HG03108 (cell line): ENCODE results near the gene TMEM33.

Experiments used
- ATAC-seq: cut with Tn5 transposase; IDR thresholded peaks from one replicate; pipeline ENCODE4 v1.9.1; 2021; ENCODE audit warnings: moderate library complexity; ENCODE audit not compliant: unreplicated experiment

The TMEM33 gene

DNA sequence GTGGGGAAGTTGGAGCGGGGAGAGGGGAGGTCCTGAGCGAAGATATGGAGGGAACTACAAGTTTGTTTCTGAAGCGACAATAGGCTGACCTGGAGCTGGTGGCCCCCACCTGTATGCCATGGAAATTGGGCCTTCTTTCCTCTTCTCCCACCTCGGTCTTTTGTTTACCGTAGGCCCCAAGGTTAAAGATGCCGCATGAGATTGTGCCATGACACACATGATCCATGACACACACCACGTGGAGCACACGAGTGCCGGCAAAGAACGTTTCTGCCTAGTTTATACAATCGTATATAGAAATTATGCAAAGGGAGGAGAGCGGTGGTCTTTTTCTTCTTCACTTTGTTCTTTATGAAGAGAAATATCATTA is 408 bp downstream of the TMEM33 start:
- ATAC-seq: peak; percentile 12

DNA sequence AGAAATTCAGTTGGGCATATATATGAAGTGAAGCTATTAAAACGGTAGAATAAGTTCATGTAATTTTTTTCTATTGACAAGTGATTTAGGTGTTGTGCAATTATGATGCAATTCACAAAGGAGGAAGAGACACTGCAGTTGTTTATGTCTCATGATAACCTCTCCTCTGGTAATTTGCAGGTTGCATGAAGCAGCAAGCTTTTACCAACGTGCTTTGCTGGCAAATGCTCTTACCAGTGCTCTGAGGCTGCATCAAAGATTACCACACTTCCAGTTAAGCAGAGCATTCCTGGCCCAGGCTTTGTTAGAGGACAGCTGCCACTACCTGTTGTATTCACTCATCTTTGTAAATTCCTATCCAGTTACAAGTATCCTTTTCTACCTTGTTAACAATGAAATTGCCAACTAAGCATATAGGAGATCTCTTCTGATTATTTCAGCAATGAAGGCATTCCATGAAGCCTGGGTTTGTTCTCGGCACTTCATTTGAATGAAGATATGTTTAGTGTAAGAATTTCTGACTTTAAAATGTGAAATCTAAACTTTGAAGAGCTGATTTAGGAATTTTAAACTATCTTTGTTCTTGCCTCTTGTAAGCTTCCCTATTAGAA is 3.9 kb downstream of the TMEM33 start:
- no peak for ATAC-seq

DNA sequence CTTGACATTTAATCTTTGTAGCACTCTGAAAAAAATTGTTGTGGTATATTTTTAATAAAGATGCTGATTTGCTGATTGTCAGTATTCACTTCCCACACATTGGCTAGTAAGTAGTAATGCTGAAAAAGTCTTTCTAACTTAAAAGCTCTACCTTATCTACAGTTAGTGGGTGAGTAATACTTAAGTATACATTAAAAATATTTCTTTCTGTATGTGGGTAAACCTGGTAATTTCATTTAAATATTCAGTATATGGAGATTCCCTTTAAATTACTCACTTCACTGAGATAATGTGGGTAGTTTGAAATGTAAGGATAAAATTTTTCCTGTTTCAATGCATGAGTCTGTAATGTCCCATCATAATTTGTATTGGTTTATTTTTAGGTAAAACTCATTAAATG is 5.6 kb downstream of the TMEM33 start:
- ATAC-seq: no peak

DNA sequence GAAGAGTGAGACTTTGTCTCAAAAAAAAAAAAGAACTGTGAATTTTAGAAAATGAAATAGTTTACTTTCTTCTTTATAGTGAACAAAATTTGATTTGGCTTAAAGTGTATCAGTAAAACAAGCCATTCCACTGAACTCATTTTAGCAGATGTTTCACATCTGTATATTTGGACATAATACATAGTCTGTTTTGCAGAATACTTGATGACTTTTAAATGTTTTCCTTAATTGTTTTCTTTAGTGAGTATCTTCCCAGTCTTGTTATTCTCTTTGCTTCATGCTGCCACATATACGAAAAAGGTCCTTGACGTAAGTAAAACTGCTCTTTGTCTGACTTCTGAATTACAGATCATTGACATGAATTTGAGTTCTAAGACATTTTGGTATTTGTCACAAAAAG is 8.3 kb downstream of the TMEM33 start:
- no peak for ATAC-seq

DNA sequence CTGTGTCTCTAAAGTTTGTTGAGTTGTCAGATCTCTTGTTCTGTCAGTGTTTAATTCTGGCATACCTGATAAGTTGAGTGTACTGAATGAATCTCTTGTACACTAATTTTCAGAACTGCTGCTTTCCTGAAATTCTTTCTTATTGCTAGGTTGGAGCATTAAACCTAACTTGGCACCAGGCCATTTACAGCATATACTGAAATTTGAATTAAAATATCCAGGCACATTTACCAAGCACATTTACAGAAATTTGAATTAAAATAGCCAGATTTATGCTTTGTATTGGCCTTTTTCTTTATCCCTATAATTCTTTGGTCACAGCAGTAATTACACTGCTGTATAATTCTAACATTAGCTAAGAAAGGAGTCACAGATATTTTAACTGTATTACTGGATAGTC is 8.9 kb downstream of the TMEM33 start:
- ATAC-seq: no peak

DNA sequence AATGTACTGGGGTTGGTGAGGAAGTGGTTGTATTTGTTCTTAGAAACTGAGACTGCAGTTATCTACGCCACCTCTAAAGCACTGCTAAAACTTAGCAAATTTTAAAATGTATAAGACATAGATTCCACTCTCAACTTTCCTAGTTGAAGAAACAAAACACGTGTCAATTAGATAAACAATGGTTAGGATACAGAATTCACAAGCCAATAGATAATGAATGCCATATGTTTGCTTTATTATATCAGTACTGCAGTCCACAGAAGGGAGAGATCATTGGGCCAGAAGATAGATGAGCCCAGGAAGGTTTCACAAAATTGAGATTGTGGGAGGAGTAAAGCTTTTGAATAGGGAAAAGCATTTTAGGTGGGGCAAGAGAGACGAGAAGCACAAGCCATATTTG is 14.3 kb downstream of the TMEM33 start:
- ATAC-seq: no peak

DNA sequence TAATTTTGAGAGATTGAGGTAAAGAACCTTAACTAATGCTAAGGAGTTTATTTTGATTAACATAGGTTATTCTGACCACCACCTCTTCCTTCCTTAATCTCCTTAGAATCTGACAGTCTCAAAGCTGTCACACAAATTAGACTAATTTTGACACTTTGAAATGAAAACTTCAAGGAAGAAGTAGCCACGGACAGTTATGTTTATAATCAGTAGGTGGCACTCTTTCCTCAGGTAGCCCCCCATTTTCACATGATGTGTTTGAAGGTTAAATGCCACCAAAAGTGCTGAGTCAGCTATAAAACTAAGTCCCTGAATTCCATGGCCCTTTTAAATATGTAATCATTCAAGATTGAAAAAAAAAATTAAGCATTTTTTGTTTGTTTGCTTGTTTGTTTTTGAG is 22.4 kb downstream of the TMEM33 start:
- ATAC-seq: no peak

DNA sequence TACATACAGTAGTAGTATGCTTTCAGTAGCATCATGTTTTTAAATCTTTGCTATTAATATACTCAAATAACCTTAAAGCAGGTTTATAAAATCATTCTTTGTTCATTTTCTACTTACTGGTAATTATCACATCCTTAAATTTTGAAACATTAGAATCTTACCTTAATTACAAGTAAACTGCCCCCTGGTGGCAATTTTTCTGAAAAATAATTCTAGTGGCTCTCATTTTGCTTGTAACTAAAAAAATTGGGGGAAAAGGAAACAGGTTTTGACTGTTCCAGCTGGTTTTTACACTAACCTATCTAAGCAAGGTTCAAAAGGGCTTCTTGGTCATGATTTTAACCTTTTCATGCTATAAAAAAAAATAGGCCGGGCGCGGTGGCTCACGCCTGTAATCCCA is 27.9 kb downstream of the TMEM33 start:
- no peak for ATAC-seq

DNA sequence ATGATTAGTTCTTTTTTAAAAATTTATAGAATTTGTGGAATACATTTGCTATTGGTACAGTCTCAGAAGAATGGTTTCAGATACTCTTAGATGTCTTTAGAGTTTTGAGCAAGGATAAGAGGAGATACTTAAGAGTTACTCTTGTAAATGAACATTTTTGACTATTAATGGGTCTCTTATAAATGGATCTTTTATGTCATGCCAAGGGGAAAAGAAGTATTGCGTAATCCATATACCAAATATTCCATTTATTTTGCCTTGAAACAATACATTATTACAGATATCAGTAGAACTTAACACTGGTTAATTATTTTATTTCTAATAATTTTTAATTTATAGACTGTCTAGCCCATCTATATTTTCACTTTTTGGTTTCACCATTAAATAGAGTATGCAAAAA is 29.2 kb downstream of the TMEM33 start:
- ATAC-seq: no peak

DNA sequence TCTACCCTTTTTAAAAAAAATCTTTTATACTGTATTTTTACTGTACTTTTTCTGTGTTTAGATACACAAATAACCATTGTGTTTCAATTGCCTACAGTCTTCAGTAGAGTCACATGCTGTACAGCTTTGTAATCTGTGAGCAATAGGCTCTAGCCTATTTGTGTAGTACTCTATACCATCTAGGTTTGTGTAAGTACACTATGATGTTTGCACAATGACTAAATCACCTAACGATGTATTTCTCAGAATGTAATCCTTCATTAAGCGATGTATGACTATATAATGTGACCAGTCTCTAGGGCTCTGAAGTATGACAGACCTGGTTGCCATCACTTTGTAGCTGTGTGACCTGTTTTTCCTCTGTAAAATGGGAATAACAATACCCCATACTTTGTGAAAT is 32.2 kb downstream of the TMEM33 start:
- ATAC-seq: no peak

DNA sequence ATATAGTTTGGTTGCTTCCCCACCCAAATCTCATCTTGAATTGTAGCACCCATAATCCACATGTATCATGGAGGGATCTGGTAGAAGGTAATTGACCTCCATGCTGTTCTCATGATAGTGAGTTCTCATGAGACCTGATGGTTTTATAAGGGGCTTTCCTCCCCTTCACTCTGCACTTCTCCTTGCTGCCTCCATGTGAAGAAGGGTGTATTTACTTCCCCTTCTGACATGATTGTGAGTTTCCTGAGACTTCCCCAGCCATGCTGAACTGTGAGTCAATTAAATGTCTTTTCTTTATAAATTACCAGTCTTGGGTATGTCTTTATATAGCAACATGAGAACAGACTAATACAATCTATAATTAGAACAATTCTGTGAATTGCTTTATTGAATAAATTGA is 34.4 kb downstream of the TMEM33 start:
- ATAC-seq: no peak

DNA sequence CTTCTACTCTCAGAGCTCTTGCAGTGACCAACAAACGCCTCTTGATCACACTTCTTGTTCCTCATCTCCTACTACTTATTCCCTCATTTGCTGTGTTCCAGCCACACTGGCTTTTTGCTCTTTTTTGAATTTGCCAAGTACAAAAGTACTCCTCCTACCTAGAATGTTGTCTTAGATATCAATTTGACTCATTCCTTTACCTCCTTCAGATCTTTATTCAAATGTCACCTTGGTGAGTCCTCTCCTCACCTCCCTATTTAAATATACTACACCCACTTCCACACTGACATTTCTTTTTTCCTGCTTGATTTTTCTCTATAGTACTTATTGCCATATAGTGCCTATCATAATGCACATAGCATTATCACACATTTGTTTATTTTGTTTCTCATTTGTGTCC is 40.1 kb downstream of the TMEM33 start:
- ATAC-seq: no peak

DNA sequence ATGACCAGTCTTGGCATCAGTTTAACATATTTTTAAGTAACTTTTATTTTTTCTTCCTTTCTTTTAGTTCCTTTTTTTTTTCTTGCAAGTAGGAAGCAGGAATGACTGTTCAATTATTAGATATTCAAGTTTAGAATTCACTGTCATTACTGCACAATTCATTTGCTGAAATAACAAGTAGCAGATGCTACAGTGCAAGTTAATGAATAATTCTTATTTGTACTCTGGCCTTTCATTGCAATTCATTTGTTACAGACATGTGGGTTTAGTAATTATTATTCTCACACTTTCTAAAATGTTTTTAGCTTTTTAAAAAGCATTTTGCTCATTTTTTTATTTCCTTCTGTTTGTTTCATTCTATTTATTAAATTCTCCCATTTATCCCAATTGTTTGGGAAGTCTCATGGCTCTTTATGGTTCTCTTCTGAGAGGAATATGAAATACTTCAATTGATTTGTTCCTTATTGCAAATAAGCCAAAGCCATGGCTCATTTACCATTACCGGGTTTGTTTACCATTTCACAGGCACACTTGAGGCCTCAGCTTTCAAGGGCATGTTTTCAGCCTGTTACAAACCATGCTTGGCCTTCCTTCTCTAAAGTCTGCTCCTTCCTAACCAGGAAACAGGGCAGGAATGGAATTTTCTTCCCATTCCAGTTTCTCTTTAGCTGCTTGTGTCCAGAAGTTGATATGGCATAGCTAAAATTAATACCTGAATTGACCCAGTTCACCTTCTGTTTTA is 41.7 kb downstream of the TMEM33 start:
- no peak for ATAC-seq

DNA sequence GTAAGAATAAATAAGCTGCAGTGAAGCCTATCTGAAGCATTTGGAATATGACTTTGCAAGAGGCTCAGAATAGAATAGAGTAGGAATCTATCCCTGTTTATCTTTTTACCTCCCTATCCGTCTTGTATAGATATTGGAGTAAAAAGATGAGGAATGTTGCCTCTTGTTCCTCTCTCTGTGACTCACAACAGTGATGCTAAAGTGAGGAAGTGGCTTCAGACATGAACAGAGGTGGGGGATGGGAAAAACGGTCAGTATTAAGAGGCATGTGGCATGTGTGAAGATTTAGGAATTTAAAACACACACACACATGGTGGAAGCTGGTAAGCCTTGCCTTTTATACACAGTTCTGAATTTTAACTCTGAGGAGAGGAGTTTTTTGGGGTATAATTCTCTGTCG is 42.5 kb downstream of the TMEM33 start:
- no peak for ATAC-seq

DNA sequence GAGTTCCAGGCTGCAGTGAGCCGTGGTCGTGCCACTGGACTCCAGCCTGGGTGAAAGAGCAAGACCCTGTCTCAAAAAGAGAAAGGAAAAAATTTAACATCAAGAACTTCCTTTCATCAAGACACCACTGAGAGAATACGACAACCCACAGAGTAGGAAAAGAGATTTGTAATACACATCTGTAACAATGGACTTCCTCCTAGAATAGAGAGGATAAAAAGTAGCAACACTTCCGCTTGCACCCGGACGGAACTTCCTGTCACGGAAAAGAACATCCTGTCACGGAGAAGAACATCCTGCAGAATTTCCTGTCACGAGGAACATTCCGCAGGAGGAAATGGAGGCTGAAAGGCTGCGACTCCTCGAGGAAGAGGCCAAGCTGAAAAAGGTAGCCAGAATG is 46.2 kb downstream of the TMEM33 start, which contains the start of gene DCAF4L1:
DCAF4L1 (plus strand) TSS at position 301 of the 400 bp plus-strand sequence; CDS start at position 338, 37 bp downstream.
- ATAC-seq: no peak

DNA sequence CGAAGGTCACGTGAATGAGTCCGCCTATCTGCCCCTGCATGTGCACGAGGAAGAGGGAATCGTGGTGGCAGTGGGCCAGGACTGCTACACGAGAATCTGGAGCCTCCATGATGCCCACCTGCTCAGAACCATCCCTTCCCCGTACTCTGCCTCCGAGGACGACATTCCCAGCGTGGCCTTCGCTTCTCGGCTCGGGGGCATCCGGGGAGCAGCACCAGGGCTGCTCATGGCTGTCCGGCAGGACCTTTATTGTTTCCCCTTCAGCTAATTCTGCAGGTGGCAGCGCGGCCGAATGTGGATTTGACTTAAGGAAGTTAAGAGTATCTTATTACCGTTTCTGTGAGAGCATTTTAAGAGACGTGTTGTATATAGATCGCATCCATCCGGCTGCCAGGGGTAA is 47.5 kb downstream of the TMEM33 start:
- no peak for ATAC-seq

DNA sequence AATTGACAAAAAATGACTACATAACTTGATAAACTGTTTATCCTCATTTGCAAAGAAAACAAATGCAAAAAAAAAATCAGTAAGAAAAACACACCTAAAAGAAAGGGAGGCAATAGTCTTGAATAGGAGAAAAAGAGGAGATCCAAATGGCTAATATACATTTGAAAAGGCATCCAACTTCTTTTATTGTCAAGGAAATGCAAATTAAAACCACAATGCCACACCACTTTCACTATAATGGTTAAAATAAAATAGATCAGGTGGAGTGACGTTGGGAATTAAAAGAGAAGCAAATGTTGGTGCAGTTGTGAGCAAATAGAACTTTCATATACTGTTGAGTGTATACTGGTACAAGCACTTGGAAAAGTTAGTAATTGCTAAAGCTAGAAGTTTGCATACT is 49.9 kb downstream of the TMEM33 start:
- no peak for ATAC-seq

DNA sequence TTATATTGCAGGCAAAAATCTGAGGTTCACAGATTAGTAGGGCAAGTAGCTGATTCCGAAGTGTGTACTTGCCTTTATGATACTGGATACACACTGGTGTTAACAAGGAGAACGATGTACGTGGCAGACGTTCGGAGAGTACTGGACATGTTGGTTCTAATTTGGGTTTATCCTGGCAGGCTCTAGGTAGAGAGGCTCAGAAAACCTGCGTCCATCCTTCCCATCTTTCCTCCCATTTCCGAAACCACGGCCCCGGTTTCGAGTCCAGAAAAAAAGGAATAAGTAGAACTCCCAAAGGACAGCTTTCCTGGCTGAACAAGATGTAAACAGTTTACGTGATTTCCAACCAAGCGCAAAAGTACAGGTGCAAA is 54.8 kb downstream of the TMEM33 start:
- peak; percentile 6 for ATAC-seq

DNA sequence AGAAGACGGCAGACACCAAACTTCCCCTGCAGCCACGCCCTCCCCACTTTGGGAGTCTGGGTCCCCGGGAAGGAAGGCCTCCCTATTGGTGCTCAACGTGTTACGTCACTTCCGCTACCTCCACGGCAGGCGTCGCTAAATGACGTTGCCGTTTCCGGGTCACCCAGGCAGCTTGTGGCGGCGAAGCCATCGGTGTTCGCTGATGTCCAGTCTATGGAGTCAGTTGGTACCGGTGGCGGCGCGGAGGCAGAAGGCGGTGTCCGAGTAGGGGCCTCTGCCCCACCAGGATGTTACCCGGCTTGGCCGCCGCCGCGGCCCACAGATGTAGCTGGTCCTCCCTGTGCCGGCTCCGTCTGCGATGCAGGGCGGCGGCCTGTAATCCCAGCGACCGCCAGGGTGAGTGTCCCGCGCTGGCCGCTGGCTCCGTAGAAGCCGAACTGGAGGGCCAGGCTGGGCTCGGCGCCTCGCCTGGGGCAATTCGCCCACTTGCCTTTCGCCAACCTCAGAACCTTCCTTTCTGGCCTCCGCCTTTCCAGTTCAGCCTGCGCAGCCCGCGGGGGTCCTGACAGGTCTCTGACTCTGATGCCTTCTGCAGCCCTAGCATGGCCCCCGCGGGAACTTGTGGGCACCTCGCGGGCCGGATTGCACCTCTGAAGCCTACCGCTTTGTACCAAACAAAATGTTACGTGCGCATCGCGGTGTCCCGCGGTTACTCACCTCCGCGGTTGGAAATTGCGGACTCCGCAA is 55.3 kb downstream of the TMEM33 start, which contains the start of gene SLC30A9:
SLC30A9 (plus strand) TSS at position 166 of the 747 bp plus-strand sequence; CDS start at position 288, 122 bp downstream.
- peak; percentile 99 for ATAC-seq

DNA sequence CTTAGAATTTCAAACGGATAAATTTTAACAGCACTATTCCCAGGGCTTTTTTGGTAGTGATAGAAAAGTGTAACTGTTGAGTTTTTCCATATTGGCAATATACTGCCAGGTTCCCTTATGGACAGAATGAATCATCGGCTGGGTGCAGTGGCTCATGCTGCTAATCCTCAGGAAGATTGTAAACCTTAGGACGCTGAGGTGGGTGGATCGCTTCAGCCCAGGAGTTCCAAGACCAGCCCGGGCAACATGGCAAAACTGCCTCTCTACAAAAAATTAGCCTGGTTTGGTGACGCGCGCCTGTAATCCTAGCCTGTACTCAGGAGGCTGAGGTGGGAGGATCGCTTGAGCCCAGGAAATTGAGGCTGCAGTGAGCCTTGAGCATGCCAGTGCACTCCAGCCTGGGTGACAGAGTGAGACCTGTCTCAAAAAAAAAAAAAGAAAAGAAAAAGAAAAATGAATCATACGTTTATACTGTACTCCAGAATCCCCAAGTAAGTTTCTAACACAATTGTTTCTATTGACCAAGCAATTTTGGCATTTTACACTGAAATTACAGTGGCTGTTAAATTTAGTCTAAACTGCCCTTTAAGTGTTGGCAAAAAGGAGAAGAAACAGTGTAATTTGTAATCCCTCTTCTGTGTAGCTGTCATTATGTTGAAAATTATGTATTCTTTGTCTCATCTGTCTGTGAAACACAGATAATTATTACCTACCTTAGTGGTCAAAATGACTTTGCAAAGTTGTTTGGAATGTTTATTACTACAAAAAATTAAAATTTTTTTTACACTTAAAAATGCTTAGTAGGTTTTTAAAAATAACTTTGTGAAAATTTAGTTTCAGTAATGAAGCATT is 56.9 kb downstream of the TMEM33 start:
- no peak for ATAC-seq
